ENCODE measurements around the gene TMEM131.
"Not testable (repeated sequence)": the region's sequence is repeated elsewhere in the genome, so short reads cannot be mapped to it uniquely, and the experiment has no call there.

TMEM131 gene

DNA sequence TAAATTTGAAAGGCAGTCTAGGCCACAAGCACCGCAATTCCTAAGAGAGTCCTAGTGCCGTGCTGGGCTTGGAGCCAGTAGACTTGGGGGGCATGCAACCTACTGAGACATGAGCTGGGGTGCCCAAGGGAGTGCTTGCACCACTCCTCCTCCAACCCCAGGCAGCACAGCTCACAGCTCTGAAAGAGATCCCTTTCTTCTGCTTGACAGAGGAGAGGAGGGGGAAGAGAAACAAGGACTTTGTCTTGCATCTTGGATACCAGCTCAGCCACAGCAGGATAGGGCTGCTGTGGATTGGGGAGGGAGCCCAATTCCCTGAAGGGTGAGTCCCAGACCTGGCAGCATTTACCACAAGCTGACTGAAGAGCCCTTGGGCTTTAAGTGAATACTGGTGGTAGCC is 134.6 kb downstream of the TMEM131 start:
- no peak for DNase-seq

DNA sequence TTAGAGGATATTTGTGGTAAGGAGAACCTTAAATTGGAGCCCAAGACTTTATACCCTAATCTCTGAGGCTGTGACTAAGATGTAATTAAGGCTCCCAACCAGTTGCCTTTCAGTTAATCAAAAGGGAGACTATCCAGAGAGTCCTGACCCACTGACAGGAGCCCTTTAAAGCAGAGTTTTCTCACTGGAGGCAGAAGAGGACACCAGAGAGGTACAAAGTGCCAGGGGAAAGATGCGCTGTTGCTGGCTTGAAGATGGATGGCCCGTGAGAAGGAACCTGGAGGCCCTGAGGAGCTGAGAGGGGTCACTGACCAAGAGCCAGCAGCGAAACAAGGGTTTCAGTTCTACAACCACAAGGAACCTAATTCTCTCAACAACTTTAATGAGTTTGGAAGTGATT is 137.3 kb downstream of the TMEM131 start:
- DNase-seq: no peak

- no peak for DNase-seq
These were observed 138.2 kb downstream of the TMEM131 start for GRCh38 chr2:97857553-97857952.

GRCh38 chr2:97853057-97853456 is 142.7 kb downstream of the TMEM131 start:
- DNase-seq: peak; percentile 13

GRCh38 chr2:97851172-97851571 is 144.6 kb downstream of the TMEM131 start:
- DNase-seq: no peak

DNA sequence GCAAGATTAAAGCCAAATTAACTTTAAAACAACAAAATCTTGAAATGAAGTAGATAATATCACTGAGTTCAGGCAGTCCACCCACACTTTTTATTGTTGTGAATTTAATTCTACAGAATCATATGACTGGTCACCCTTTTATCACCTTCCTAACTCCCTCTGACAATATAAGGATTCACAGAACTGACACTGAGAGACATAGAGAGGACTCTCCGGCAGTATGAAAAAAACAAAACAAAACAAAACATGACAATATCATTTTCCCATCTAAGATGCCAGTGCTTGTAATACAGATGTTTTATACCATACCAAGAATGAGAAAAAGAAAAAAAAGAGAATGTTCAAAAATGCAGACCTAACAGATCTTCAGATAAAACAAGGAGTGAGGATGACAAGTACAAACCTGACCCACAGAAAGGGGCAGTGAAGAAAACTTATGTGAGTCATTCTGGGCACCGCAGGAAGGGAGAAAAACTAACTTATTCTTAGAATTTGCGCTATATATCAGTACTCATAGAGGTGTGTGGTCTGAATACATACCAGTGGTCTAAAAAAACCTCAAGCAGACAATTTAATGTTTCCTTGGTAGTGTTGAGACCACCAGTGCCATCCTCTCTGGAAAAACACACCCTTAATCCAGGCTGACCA is 145.7 kb downstream of the TMEM131 start:
- DNase-seq: peak; percentile 27

DNA sequence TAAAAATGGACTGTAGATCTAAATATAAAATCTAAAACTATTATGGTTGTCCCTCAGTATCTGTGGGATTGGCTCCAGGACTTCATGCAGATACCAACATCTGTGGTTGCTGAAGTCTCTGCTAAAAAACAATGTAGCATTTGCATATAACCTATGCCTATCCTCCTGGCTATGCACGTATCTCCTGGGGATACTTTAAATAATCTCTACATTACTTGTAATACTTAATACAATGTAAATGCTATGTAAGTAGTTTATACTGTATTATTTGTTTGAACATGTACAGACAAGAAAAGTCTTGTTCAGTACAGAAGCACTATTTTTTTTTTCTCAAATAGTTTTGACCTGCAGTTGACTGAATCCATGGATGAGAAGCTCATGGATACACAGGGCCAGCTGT is 147.4 kb downstream of the TMEM131 start:
- no peak for DNase-seq

- not testable (repeated sequence) for DNase-seq
These were observed 149.0 kb downstream of the TMEM131 start for GRCh38 chr2:97846716-97847115.

DNA sequence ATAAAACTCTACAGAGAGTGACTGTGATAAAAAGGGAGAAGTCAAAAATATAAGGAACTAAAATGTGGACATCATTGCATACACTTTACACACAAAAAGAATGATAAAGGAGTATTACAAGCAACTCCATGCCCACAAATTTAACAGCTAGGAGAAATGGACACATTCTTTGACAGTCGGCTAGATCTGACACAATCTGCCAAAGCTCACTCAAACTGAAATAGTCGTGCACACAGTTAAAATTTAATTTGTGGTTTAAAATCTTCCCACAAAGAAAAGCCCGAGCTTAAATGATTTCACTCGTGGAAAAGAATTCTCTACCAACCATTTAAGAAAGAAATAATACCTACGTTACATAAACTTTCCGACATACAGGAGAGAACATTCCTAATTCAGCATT is 149.9 kb downstream of the TMEM131 start:
- no peak for DNase-seq

GRCh38 chr2:97845133-97845532 is 150.6 kb downstream of the TMEM131 start:
- no peak for DNase-seq

DNA sequence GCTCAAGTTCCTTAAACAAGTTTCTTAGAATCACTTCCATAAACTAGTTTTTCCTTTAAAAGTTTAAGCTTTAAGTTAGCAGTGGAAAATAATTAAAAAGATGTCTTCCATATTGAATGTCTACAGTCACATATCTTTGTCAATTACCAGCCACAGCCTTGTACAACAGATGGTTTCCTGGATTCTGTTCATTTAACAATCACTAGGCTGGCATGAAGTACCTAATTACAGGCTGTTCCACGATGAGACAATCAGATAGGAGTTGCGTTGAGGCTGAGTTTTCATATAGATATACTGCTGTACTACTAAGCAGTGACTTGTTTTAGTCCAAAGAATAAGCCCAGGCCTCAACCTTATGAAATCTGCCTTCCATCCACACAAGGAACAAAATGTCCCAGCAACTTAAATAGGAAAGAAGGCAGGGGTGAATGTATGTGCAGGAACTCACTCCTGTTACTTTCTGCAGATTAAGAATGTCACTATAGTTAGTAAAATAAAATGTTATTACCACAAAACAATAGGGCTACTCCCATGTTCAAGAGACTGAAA is 151.4 kb downstream of the TMEM131 start:
- no peak for DNase-seq

GRCh38 chr2:97840198-97840597 is 155.6 kb downstream of the TMEM131 start:
- no peak for DNase-seq

DNA sequence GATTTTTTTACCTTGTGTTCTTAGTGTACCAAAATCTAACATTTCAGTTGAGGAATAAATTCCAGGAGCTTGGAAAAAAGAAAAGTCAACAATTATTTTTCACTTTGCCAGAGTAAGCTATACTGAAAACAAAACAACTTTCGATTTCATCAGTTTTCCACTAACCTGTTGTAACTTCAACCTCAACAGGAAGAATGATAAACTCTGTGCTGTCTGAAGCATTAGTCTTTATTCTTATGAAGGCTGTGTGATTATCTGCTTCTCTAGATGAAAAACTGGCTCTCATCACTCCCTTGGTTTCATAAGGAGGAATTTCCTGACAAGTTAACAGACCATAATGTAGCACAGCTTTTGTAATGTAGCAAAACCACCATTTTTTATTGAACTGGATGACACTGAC is 161.1 kb downstream of the TMEM131 start:
- no peak for DNase-seq

GRCh38 chr2:97831121-97831520 is 164.6 kb downstream of the TMEM131 start:
- DNase-seq: no peak

DNA sequence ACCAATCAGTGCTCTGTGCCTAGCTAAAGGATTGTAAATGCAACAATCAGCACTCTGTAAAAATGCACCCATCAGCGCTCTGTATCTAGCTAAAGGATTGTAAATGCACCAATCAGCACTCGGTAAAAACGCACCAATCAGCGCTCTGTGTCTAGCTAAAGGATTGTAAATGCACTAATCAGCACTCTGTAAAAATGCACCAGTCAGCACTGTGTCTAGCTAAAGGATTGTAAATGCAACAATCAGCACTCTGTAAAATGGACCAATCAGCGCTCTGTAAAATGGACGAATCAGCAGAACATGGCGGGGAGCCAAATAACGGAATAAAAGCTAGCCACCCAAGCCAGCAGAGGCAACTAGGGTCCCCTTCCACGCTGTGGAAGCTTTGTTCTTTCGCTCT is 166.5 kb downstream of the TMEM131 start:
- not testable (repeated sequence) for DNase-seq

DNA sequence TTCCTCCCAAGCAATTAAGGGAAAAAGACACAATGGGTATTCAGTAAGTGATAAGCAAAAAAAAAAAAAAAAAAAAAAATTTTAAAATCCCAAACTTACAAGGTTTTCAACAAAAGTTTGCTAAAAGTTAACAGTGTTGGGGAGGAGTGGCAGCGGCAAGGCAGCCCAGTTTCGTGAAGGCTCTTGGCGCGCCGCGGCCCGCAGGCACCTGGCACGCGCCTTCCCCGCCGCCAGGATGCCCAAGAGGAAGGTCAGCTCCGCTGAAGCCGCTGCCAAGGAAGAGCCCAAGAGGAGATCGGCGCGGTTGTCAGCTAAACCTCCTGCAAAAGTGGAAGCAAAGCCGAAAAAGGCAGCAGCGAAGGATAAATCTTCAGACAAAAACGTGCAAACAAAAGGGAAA is 168.7 kb downstream of the TMEM131 start:
- DNase-seq: not testable (repeated sequence)

DNA sequence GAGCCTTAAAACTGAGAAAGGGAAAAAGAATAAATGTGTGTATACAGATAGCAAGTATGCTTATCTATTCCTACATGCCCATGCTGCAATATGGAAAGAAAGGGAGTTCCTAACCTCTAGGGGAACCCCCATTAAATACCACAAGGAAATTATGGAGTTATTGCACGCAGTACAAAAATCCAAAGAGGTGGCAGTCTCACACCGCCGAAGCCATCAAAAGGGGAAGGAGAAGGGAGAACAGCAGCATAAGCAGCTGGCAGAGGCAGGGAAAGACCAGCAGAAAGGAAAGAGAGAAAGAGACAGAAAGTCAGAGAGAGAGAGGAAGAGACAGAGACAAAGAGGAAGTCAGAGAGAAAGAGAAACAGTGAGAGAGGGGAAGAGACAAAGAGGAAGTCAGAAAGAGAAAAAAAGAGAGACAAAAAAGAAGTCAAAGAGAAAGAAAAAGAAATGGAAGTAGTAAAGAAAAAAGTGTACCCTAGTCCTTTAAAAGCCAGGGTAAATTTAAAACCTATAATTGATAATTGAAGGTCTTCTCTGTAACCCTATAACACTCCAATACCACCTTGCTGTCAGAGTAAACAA is 169.4 kb downstream of the TMEM131 start:
- DNase-seq: not testable (repeated sequence)

- not testable (repeated sequence) for DNase-seq
These were observed 171.7 kb downstream of the TMEM131 start for GRCh38 chr2:97824011-97824410.

- DNase-seq: not testable (repeated sequence)
These were observed 173.9 kb downstream of the TMEM131 start for GRCh38 chr2:97821862-97822261.

DNA sequence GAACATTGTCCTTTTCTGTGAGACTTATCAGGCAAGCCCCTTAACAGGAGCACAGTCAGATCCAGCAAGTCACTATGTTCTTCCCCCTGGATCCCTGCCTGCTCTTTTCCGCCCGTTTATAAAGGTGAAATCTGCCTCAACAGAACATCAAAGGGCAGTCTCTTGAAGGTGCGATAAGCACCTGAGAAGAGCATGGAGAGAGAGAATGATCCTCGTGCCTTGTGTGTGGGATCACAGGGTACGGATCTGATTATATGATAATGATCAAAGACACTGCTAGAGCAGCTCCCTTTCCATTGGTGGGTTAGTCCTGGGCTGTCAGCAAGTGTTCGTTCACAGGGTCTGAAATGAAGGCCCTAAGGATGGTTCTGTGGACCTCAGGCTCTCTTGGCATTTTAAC is 176.0 kb downstream of the TMEM131 start:
- no peak for DNase-seq

DNA sequence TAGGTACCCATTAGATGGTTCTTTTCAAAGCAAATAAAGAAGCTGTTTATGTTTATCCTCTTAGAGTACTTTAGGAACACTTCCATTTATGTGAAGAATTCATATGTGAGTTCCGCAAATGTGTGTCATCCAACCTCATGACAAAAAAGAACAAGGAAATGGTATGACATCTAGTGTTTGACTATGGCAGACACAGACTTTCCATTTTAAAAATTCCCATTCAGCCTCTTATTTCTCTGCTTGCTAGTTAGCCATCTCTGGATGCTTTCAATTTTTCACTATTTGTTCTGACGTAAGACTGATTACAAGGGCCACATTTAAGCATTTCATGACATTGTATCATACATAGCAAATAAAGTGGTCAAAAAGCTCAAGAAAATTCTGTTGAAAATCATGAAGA is 179.3 kb downstream of the TMEM131 start:
- peak; percentile 17 for DNase-seq

DNA sequence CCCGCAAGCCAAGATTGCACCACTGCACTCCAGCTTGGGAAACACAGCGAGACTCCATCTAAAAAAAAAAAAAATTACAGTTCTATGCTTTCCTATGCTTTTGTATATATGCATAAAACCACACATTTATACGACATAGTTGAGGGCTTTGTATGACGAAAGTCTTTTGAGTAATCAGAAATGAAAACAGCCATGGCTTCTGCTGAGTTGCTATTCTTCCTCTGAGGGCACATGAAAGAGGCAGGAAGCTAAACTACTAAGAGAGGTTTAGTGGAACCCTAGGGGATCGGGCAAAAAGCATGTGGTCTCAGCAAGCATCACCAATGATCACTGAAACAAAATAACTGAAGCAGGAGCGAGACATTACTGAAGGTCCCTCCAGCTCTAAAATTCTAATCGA is 182.8 kb downstream of the TMEM131 start:
- peak; percentile 28 for DNase-seq

- DNase-seq: no peak
These were observed 186.9 kb downstream of the TMEM131 start for GRCh38 chr2:97808816-97809215.

All from fibroblast of skin of back (primary cell).